Muscle layer of duodenum (tissue), 2 donors: Measurements from ENCODE around the gene BCL11B.

Experiments
- H3K27ac ChIP-seq: one replicate; pipeline ENCODE4 v1.7.0; 2013; ENCODE audit warnings: mild to moderate bottlenecking, low read length
- H3K27me3 ChIP-seq: one replicate; pipeline ENCODE4 v1.7.0; 2013; ENCODE audit warnings: low read depth, mild to moderate bottlenecking, control low read depth, low read length
- H3K36me3 ChIP-seq, 2 donors: one replicate each; pipeline ENCODE4 v1.7.0; 2013; ENCODE audit warnings: low read length in 2 of 2, control low read depth in 1 of 2, mild to moderate bottlenecking in 1 of 2; ENCODE audit not compliant: insufficient read depth in 2 of 2, control insufficient read depth in 1 of 2
- H3K4me1 ChIP-seq, 2 donors: one replicate each; pipeline ENCODE4 v1.7.0; 2013; ENCODE audit warnings: low read length in 2 of 2, mild to moderate bottlenecking in 2 of 2, control low read depth in 1 of 2, moderate library complexity in 1 of 2; ENCODE audit not compliant: insufficient read depth in 2 of 2, control insufficient read depth in 1 of 2
- H3K4me3 ChIP-seq, 2 donors: one replicate each; pipeline ENCODE4 v1.7.0; 2013; ENCODE audit warnings: low read length in 2 of 2, low read depth in 1 of 2, mild to moderate bottlenecking in 1 of 2
- H3K9me3 ChIP-seq, 2 donors: one replicate each; pipeline ENCODE4 v1.7.0; 2013; ENCODE audit warnings: low read length in 2 of 2, control low read depth in 1 of 2, mild to moderate bottlenecking in 1 of 2; ENCODE audit not compliant: control insufficient read depth in 1 of 2
- donor health status: healthy.

BCL11B gene

DNA sequence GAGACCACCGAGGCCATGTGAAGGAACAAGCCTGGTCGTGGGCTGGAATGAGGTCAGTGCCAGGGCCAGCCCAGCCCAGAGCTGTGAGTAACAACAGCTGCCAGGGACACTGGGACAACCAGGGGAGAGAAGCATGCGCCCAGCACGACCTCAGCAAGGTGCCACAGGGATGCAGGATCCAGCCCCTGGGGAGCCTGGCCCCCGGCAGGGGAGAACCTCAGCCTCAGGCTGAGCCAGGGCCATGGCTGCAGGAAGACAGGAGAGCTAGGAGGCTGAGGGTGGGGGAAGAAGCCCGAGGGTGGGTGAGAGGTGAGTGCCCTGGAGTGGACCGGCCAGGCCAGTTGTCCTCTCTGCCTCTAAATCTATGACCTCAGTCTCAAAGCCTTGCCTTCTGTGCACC, 62.6 kb downstream of the BCL11B start:
- no peaks in the 10 kb centered on the region for H3K4me1 ChIP-seq
- H3K27ac ChIP-seq = no peak overlapping the region
- H3K4me3 ChIP-seq = no peak overlapping the region
- no peaks in the 10 kb centered on the region for H3K27me3 ChIP-seq
- no peaks in the 10 kb centered on the region for H3K9me3 ChIP-seq
- no peaks in the 10 kb centered on the region for H3K36me3 ChIP-seq

DNA sequence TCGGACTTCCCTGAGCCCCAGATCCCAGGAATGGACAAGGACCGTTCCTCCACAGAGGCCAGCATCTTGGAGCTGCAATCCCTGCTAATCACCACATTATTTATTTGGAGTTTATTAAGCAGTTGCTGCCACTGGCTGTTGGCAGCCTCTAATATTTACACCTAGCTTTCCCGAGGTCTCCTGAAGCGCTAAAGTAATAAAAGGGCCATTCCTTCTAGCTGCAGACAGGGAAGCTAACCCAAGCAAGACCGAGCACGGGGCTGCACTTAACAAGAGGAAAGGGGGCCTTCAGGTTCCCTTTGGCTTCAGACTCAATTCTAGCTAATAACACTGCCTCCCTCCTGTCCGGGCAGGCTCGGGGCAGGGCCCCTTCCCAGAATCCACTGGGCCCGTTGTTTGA, 63.7 kb downstream of the BCL11B start:
- Histone ChIP-seq H3K27me3 (no peaks in the 10 kb centered on the region), H3K4me3 (no peak overlapping the region), H3K9me3 (no peaks in the 10 kb centered on the region), H3K4me1 (no peaks in the 10 kb centered on the region), H3K27ac (no peak overlapping the region), H3K36me3 (no peaks in the 10 kb centered on the region)

DNA sequence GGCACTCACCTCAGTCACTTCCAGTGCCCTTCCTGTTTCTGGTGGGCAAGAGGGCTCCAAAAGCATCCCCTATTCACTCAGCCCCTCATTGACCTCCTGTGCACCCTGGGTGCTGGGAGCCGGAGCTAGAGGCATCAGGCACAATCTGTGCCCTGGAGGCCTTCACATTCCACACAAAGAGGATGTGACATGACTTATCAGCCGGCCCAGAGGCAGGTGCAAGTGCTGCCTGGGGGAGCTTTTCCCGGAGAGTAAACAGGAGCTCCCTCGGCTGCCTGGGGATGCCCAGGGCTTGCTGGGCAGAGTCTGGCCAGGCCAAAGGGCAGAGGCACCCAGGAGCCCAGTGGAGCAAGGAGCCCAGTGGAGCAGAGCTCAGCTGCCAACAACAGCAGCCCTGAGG, 64.5 kb downstream of the BCL11B start:
- no peak overlapping the region for H3K27ac ChIP-seq

DNA sequence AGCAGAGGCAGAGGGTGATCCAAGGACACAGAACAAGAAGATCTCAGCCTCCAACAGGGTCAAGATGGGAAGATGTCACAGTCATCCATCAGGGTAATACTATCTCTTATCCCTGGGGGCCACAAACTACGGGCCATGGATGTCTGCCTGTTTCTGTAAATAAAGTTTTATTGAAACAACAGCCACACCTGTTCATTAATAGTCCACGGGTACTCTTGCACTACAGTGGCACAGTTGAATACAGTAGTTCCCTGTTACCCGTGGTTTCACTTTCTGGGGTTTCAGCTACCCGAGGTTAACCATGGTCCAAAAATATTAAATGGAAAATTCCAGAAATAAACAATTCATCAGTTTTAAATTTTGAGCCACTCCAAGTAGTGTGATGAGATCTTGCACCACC, 65.9 kb downstream of the BCL11B start:
- H3K4me1 ChIP-seq = no peaks in the 10 kb centered on the region
- H3K27ac ChIP-seq = no peak overlapping the region
- H3K9me3 ChIP-seq = no peaks in the 10 kb centered on the region

More for the DNA sequence above, 64.5 kb downstream of the BCL11B start:
- Histone ChIP-seq H3K9me3 (no peaks in the 10 kb centered on the region), H3K4me1 (no peaks in the 10 kb centered on the region), H3K4me3 (no peak overlapping the region), H3K36me3 (no peaks in the 10 kb centered on the region), H3K27me3 (no peaks in the 10 kb centered on the region)

DNA sequence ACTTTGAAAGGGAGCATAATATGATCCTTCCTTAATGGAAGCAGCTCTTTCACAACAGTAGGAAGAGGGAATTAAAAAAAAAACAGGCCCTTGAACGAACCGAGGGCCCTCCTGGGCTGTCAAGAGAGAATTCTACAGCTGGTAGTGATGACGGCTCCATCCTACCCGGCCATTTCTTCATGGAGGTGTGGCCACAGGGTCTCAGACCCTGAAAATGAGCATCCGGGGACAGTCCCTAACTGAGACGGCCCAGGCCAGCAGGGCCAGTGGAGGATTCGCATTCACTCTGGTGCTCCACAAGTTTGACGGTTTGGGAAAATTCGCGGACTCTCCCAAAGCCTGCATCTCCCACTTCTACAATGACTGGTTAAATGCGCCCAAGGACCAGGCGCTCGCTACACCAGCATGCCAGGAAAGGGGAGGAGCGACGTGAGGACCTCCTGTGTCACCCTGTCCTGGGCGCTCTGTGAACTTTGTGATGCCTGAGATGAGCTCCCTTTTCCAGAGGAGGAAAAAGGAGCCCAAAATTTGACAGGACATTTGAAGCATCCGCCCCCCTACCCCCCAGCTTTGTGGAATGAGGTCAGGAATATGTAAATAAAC, 66.8 kb downstream of the BCL11B start:
- Histone ChIP-seq H3K27me3 (no peaks in the 10 kb centered on the region), H3K36me3 (no peaks in the 10 kb centered on the region), H3K4me3 (no peak overlapping the region), H3K9me3 (no peaks in the 10 kb centered on the region), H3K27ac (no peak overlapping the region), H3K4me1 (no peaks in the 10 kb centered on the region)

More for the DNA sequence above, 65.9 kb downstream of the BCL11B start:
- no peaks in the 10 kb centered on the region for H3K27me3 ChIP-seq
- H3K4me3 ChIP-seq = no peak overlapping the region
- H3K36me3 ChIP-seq = no peaks in the 10 kb centered on the region

DNA sequence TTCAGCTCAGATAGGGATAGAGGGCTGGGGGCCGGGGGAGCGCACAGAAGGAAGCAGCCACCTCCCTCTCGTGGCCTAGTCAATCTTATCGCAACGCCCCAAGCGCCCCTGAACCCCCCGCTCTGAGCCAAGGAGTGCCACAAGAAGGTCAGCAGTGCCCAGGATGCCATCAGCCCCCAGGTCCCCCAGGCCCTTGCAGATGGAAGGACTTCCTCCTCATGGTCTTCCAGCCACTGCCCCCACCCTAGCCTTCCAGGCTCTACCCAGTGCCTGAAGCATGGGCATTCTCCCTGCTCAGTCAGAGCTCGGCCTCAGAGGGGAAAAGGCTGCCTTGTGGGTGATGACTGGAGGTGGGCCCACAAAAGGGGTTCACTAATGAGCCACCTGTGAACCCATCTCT, 68.2 kb downstream of the BCL11B start:
- Histone ChIP-seq H3K27me3 (no peaks in the 10 kb centered on the region), H3K4me3 (no peak overlapping the region), H3K36me3 (no peaks in the 10 kb centered on the region)

DNA sequence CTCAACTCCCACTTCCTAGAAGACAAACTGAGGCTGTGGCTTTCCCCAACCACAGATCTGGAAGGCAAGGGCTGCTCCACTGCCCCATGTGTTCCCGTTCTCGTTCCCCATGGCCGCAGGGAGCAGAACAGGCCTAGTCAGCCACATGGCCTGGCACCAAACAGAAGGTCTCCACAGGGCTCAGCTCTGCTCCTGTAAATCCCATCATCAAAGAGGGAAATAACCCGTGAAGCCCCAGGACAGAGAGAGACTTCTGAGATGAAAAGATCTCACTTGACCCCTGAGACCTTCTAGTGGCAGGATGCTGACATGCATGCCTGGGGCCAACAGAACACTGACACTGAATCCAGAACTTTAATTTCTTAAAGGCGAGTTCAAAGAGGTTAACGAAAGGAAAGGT, 68.9 kb downstream of the BCL11B start:
- no peaks in the 10 kb centered on the region for H3K4me1 ChIP-seq
- no peak overlapping the region for H3K27ac ChIP-seq
- no peak overlapping the region for H3K4me3 ChIP-seq
- no peaks in the 10 kb centered on the region for H3K27me3 ChIP-seq
- no peaks in the 10 kb centered on the region for H3K36me3 ChIP-seq
- no peaks in the 10 kb centered on the region for H3K9me3 ChIP-seq

More for the DNA sequence above, 68.2 kb downstream of the BCL11B start:
- H3K4me1 ChIP-seq = no peaks in the 10 kb centered on the region
- H3K9me3 ChIP-seq = no peaks in the 10 kb centered on the region
- H3K27ac ChIP-seq = no peak overlapping the region

DNA sequence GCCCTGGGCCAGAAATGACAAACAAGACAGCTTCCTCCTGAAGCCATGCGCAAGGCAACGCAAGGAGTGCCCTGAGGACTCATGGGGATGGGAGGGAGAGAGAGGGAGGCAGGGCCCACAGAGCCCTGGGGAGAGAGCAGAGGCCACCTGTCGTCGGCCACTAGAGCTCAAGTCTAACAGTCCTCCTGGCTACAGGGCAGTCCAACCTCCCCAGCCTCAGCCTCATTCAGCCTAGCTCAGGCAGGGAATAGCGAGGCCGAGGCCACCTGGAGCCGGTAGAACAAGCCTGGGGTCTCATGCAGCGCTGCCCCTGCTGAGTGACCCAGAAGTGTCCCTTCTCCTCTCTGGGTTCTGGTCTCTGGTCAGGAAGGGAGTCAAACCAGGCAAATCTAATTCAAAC, 69.5 kb downstream of the BCL11B start:
- H3K4me3 ChIP-seq = no peak overlapping the region

DNA sequence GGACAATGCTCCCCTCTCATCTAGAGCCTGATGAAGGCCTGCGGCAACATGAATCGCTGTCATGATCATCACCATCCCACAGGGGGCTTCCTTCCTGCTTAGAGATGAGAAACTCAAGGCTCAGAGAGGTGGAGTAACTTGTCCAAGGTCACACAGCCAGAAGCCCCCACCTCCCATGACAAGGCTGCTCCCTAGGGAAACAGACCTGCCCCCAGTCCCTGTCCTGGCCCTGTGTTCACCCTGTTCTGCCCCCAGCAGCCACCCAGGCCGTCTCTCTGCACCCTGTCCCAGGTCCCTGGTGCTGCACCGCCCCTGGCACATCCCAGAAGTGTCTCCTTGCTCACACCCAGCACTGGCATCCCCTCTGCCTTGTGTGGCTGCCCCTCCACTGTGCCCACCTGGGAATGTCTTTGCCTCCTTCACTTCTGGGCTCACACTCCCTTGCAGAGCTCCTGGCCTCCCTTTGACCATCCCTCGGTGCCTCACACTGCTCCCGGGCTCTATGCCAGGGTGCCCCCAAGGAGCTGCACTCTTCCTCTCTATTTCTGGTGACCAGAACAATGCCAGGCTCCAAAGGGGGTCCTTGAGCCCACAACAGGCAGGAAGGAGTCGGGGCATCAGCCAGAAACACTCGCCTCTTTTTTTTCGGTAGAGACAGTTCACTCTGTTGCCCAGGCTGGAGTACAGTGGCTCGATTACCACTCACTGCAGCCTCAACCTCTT, 70.5 kb downstream of the BCL11B start:
- no peak overlapping the region for H3K4me3 ChIP-seq
- H3K9me3 ChIP-seq = no peaks in the 10 kb centered on the region
- H3K36me3 ChIP-seq = no peaks in the 10 kb centered on the region
- H3K27ac ChIP-seq = no peak overlapping the region
- no peaks in the 10 kb centered on the region for H3K27me3 ChIP-seq
- no peaks in the 10 kb centered on the region for H3K4me1 ChIP-seq

More for the DNA sequence above, 69.5 kb downstream of the BCL11B start:
- Histone ChIP-seq H3K4me1 (no peaks in the 10 kb centered on the region), H3K36me3 (no peaks in the 10 kb centered on the region), H3K27ac (no peak overlapping the region), H3K27me3 (no peaks in the 10 kb centered on the region), H3K9me3 (no peaks in the 10 kb centered on the region)

DNA sequence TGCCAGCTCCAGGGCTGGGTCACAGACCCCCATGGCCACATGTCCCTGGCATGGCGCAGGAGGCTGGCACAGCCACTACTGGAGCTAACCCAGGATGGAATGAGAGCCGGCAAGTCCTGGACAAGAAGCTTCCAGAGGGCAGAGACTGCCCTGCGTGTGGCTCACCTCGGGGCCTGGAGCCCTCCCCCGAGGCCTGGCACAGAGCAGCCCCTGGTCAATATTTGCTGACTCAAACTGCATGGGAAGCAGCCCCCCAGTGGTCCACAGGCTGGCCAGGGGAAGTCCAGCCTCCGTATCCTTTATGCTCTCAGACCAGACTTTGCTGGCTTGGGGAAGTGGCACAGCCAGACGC, 71.4 kb downstream of the BCL11B start:
- no peak overlapping the region for H3K27ac ChIP-seq
- H3K27me3 ChIP-seq = no peaks in the 10 kb centered on the region
- peaks cover 0 to 4% of the 10 kb centered on the region in 2 donors for H3K4me1 ChIP-seq
- no peaks in the 10 kb centered on the region for H3K9me3 ChIP-seq
- no peak overlapping the region for H3K4me3 ChIP-seq
- H3K36me3 ChIP-seq = no peaks in the 10 kb centered on the region

DNA sequence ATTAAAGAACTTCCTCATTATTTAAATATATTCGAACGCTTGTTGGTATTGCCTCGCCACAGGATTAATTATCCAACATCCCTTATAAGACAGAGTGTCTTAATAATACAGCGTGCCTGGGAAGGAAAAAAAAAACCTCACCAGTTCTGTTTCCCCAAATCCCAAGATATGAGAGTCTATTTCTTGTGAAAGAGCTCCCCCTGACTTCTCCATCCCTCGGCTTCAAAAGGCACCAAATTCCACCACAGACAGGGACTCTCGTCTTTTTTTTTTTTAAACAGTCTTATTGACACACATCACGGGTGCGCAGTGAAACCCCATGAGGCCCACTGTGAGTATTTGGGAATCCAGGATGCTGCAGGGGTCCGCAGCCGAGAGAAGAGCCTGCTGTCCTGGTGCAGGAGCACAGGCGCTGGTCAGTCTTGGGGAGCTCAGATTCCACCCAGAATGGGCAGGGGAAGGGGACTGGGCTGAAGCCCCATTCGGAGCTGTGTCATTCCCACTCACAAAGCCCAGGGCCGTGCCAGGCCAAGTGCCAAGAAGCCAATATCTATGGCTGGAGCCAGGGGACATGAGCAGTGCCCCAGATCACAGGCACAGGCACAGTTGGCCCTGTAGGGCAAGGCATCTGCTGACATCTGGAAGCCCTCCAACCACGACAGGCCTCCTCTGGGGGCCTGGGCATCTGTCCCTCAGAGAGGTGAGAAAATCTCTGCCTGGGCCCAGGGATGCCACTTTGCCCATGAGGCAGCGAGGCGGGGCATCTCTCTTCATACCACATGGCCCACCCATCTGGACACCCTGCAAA, 71.9 kb downstream of the BCL11B start:
- H3K27ac ChIP-seq = no peak overlapping the region
- H3K36me3 ChIP-seq = no peaks in the 10 kb centered on the region
- no peaks in the 10 kb centered on the region for H3K27me3 ChIP-seq
- H3K4me3 ChIP-seq = no peak overlapping the region
- no peaks in the 10 kb centered on the region for H3K9me3 ChIP-seq
- H3K4me1 ChIP-seq = peaks cover 0 to 5% of the 10 kb centered on the region in 2 donors
